B cell (primary cell): ENCODE data around the gene BAMBI.

Experiments used
- EZH2 ChIP-seq: IDR thresholded peaks from 2 replicates; pipeline ENCODE4 v1.6.1; 2012; ENCODE audit warnings: borderline replicate concordance, low read depth, mild to moderate bottlenecking, moderate library complexity, low read length; ENCODE audit not compliant: insufficient read depth, poor library complexity, severe bottlenecking
- TF ChIP-seq, protein P1 (sequence below): fragments of 200-600 bp; IDR thresholded peaks from one replicate; pipeline ENCODE4 v1.8.0; 2022; ENCODE audit warnings: antibody characterized with exemption, mild to moderate bottlenecking

DNA sequence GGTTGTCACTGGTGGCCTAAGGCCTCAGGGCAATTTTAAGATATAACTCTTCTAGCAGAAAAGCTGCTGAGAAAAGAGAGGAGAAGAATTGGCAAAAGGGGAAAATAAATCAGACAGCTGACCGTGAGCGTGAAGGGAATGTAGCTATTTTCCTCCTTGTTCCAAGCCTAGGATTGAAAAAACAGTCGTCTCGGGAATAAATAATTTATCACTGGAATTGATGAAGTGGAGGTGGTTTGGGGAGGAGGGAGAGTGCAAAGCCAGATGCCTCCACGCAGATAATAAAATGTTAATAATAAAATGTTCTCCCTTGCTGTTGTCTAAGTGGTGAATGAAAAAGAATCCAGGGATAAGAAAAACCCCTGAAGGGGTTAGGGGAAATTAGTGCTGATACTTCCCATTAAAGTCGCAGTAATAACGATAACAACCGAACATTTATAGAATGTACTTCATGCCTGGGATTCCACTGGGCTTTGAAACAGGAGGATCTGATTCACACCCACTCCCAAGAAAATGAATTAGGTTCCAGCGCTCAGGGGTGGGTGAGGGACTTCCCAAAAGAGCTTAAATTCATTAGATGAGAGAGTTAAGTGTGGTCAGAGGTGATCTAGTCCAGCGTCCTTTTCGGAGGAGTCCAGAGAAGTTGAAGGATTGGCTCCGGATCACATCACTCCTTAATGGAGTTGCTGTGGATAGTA, 27.3 kb downstream of the BAMBI start:
- TF ChIP-seq, protein P1, sequence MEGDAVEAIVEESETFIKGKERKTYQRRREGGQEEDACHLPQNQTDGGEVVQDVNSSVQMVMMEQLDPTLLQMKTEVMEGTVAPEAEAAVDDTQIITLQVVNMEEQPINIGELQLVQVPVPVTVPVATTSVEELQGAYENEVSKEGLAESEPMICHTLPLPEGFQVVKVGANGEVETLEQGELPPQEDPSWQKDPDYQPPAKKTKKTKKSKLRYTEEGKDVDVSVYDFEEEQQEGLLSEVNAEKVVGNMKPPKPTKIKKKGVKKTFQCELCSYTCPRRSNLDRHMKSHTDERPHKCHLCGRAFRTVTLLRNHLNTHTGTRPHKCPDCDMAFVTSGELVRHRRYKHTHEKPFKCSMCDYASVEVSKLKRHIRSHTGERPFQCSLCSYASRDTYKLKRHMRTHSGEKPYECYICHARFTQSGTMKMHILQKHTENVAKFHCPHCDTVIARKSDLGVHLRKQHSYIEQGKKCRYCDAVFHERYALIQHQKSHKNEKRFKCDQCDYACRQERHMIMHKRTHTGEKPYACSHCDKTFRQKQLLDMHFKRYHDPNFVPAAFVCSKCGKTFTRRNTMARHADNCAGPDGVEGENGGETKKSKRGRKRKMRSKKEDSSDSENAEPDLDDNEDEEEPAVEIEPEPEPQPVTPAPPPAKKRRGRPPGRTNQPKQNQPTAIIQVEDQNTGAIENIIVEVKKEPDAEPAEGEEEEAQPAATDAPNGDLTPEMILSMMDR = no peak
- no peak for TF ChIP-seq EZH2
